Measurements from ENCODE around the gene PROM1. TPM values are rescaled to one million over a fixed set of nuclear protein-coding genes. Genes with fewer than 3 reads are reported as not detected.

The PROM1 gene
- total RNA-seq, 1 experiment from 2014 or later = 65.1 TPM

- ChIA-PET CTCF (no interaction called here), POLR2A (no interaction called here)
- no peak for ATAC-seq
Measured at GRCh38 chr4:16119981-16120380, 36.2 kb upstream of the PROM1 start.

GRCh38 chr4:16118090-16118489 is 34.3 kb upstream of the PROM1 start:
- Mint-ChIP-seq H3K4me1 (no peaks in the 10 kb centered on the region), H3K9me3 (no peaks in the 10 kb centered on the region), H3K27me3 (ENCODE audit: low read depth) (no peaks in the 10 kb centered on the region; the same call in 1 of the 2 replicates), H3K36me3 (no peaks in the 10 kb centered on the region), H3K4me3 (no peak overlapping the region), H3K27ac (no peak overlapping the region)
- ATAC-seq (no peak), DNase-seq (ENCODE audit: low spot score) (no peak)
- ChIA-PET POLR2A (no interaction called here), CTCF (no interaction called here)
- no peak for TF ChIP-seq NFYB (CRISPR knock-in tag; conservative IDR thresholded peaks at IDR 0.05; ENCODE audit: low read depth)
- no peak for TF ChIP-seq CTCF (IDR thresholded peaks at IDR 0.05)
- TF ChIP-seq JAZF1 (CRISPR knock-in tag; IDR thresholded peaks at IDR 0.05) = no peak
- TF ChIP-seq FOXK1 (CRISPR knock-in tag; IDR thresholded peaks at IDR 0.05) = no peak

More at GRCh38 chr4:16119981-16120380, 36.2 kb upstream of the PROM1 start:
- Mint-ChIP-seq H3K27me3 (ENCODE audit: low read depth) (no peaks in the 10 kb centered on the region; the same call in 1 of the 2 replicates), H3K4me1 (no peaks in the 10 kb centered on the region), H3K27ac (no peak overlapping the region), H3K36me3 (no peaks in the 10 kb centered on the region), H3K4me3 (no peak overlapping the region), H3K9me3 (no peaks in the 10 kb centered on the region)
- DNase-seq (ENCODE audit: low spot score) = no peak
- TF ChIP-seq AR (CRISPR knock-in tag; IDR thresholded peaks at IDR 0.05) (no peak), SP1 (CRISPR knock-in tag; conservative IDR thresholded peaks at IDR 0.05) (no peak), SMAD4 (CRISPR knock-in tag; IDR thresholded peaks at IDR 0.05) (no peak), NR2C2 (CRISPR knock-in tag; IDR thresholded peaks at IDR 0.05) (no peak), FOXP4 (CRISPR knock-in tag; IDR thresholded peaks at IDR 0.05) (no peak), TEAD1 (CRISPR knock-in tag; IDR thresholded peaks at IDR 0.05) (no peak), TEAD4 (CRISPR knock-in tag; IDR thresholded peaks at IDR 0.05) (no peak), IRF2 (CRISPR knock-in tag; IDR thresholded peaks at IDR 0.05; ENCODE audit: borderline replicate concordance, low read depth) (no peak)

GRCh38 chr4:16117164-16117563 is 33.3 kb upstream of the PROM1 start:
- no peaks in the 10 kb centered on the region; the same call in 1 of the 2 replicates for H3K27me3 Mint-ChIP-seq (ENCODE audit: low read depth)
- DNase-seq (ENCODE audit: low spot score) (no peak), ATAC-seq (no peak)
- no peaks in the 10 kb centered on the region for H3K36me3 Mint-ChIP-seq
- POLR2A ChIA-PET = no interaction called here
- H3K4me3 Mint-ChIP-seq = no peak overlapping the region
- no peaks in the 10 kb centered on the region for H3K4me1 Mint-ChIP-seq
- no peaks in the 10 kb centered on the region for H3K9me3 Mint-ChIP-seq
- CTCF ChIA-PET = no interaction called here
- no peak overlapping the region for H3K27ac Mint-ChIP-seq
- TF ChIP-seq ESRRA (CRISPR knock-in tag; IDR thresholded peaks at IDR 0.05; ENCODE audit: borderline replicate concordance) (no peak), AFF4 (CRISPR knock-in tag; IDR thresholded peaks at IDR 0.05; ENCODE audit: borderline replicate concordance) (no peak), E2F5 (CRISPR knock-in tag; IDR thresholded peaks at IDR 0.05) (no peak), MAX (CRISPR knock-in tag; IDR thresholded peaks at IDR 0.05) (no peak), STAT6 (CRISPR knock-in tag; conservative IDR thresholded peaks at IDR 0.05; ENCODE audit: low read depth) (no peak), TCF7 (CRISPR knock-in tag; IDR thresholded peaks at IDR 0.05; ENCODE audit: low read depth) (no peak), RELA (CRISPR knock-in tag; IDR thresholded peaks at IDR 0.05; ENCODE audit: borderline replicate concordance) (no peak)
